Spleen (tissue), 7 donors: ENCODE data around the gene CLMN.

Experiments
- CTCF ChIP-seq, 11 experiments: fragments of 200-600 bp in 7 of 11; fragments of 450-650 bp in 4 of 11; sonication (generic) in 4 of 11; IDR thresholded peaks in 8 of 11; conservative IDR thresholded peaks in 3 of 11; 1 replicate in 7 of 11; 2 replicates in 4 of 11; pipeline versions ENCODE4 v1.4.0 to v1.8.0; 2016 to 2021; ENCODE audit warnings: antibody characterized with exemption in 11 of 11, inconsistent platforms in 4 of 11, mild to moderate bottlenecking in 1 of 11
- POLR2A ChIP-seq, 3 donors: fragments of 450-650 bp; IDR thresholded peaks; one replicate each; pipeline ENCODE4 v1.5.1; 2017; ENCODE audit warnings: antibody characterized with exemption in 3 of 3, mild to moderate bottlenecking in 1 of 3
- POLR2AphosphoS5 ChIP-seq, 3 donors: sonication (generic); formaldehyde crosslinking; IDR thresholded peaks; one replicate each; pipeline ENCODE4 v1.5.1; 2017; ENCODE audit warnings: antibody characterized with exemption in 3 of 3
- donor health status: DM: no; HTN: no; CAD: no; lungs with moderate emphysema.
- donor health status: DM: no; HTN: no; CAD: no.
- donor health status: DM: no; HTN: no; CAD: no.

GRCh38 chr14:95274874-95275273, 44.8 kb downstream of the CLMN start:
- TF ChIP-seq CTCF (IDR thresholded peaks at IDR 0.05 in 8 of 11, conservative IDR thresholded peaks at IDR 0.05 in 3 of 11) (no peak), POLR2AphosphoS5 (IDR thresholded peaks at IDR 0.05) (no peak), POLR2A (IDR thresholded peaks at IDR 0.05) (no peak)
